ENCODE results near the gene LNPEP. TPM values are rescaled to one million over a fixed set of nuclear protein-coding genes. Genes with fewer than 3 reads are reported as not detected.
A peak's percentile ranks its signal among the peaks of the same experiment; 100 is the strongest.
"Not testable (repeated sequence)": the region's sequence is repeated elsewhere in the genome, so short reads cannot be mapped to it uniquely, and the experiment has no call there.

Gene LNPEP
- total RNA-seq, 1 donor = 36.1 TPM

- DNase-seq (ENCODE audit: low read depth in 2 of 3, low spot score in 2 of 3) = peak in 2 of 3 donors; percentile 6 to 30
Measured at GRCh38 chr5:97046270-97046982, 110.5 kb downstream of the LNPEP start.

- no peak for DNase-seq (ENCODE audit: low read depth in 2 of 3, low spot score in 2 of 3)
Measured at GRCh38 chr5:97047076-97047475, 111.2 kb downstream of the LNPEP start.

- no peak for DNase-seq (ENCODE audit: low read depth in 2 of 3, low spot score in 2 of 3)
Measured at GRCh38 chr5:97049175-97049574, 113.3 kb downstream of the LNPEP start.

GRCh38 chr5:97056263-97056662 lies 120.4 kb downstream of the LNPEP start:
- DNase-seq (ENCODE audit: low read depth in 2 of 3, low spot score in 2 of 3) = no peak

- no peak for DNase-seq (ENCODE audit: low read depth in 2 of 3, low spot score in 2 of 3)
Measured at GRCh38 chr5:97062046-97062445, 126.2 kb downstream of the LNPEP start.

- no peak for DNase-seq (ENCODE audit: low read depth in 2 of 3, low spot score in 2 of 3)
Measured at GRCh38 chr5:97063251-97063650, 127.4 kb downstream of the LNPEP start.

- no peak for DNase-seq (ENCODE audit: low read depth in 2 of 3, low spot score in 2 of 3)
Measured at GRCh38 chr5:97065475-97065874, 129.6 kb downstream of the LNPEP start.

- no peak for DNase-seq (ENCODE audit: low read depth in 2 of 3, low spot score in 2 of 3)
Measured at GRCh38 chr5:97067296-97067850, 131.5 kb downstream of the LNPEP start.

GRCh38 chr5:97070234-97070633 lies 134.4 kb downstream of the LNPEP start:
- no peak for DNase-seq (ENCODE audit: low read depth in 2 of 3, low spot score in 2 of 3)

- peak in 2 of 3 donors; percentile 20 to 33 for DNase-seq (ENCODE audit: low read depth in 2 of 3, low spot score in 2 of 3)
Measured at GRCh38 chr5:97071101-97071500, 135.2 kb downstream of the LNPEP start.

GRCh38 chr5:97071993-97072392 lies 136.1 kb downstream of the LNPEP start:
- no peak for DNase-seq (ENCODE audit: low read depth in 2 of 3, low spot score in 2 of 3)

- DNase-seq (ENCODE audit: low read depth in 2 of 3, low spot score in 2 of 3) = no peak
Measured at GRCh38 chr5:97072696-97073095, 136.8 kb downstream of the LNPEP start.

- DNase-seq (ENCODE audit: low read depth in 2 of 3, low spot score in 2 of 3) = no peak
Measured at GRCh38 chr5:97073420-97073819, 137.5 kb downstream of the LNPEP start.

GRCh38 chr5:97074859-97075489 lies 139.1 kb downstream of the LNPEP start:
- no peak for DNase-seq (ENCODE audit: low read depth in 2 of 3, low spot score in 2 of 3)

GRCh38 chr5:97075649-97076048 lies 139.8 kb downstream of the LNPEP start:
- no peak for DNase-seq (ENCODE audit: low read depth in 2 of 3, low spot score in 2 of 3)

- DNase-seq (ENCODE audit: low read depth in 2 of 3, low spot score in 2 of 3) = no peak
Measured at GRCh38 chr5:97076098-97076497, 140.2 kb downstream of the LNPEP start.

- DNase-seq (ENCODE audit: low read depth in 2 of 3, low spot score in 2 of 3) = no peak
Measured at GRCh38 chr5:97077246-97077645, 141.4 kb downstream of the LNPEP start.

GRCh38 chr5:97078958-97079743 lies 143.3 kb downstream of the LNPEP start:
- DNase-seq (ENCODE audit: low read depth in 2 of 3, low spot score in 2 of 3) = no peak

GRCh38 chr5:97084782-97085458 lies 149.0 kb downstream of the LNPEP start:
- DNase-seq (ENCODE audit: low read depth in 2 of 3, low spot score in 2 of 3) = not testable (repeated sequence)

- no peak for DNase-seq (ENCODE audit: low read depth in 2 of 3, low spot score in 2 of 3)
Measured at GRCh38 chr5:97085459-97086181, 149.7 kb downstream of the LNPEP start.

Measured in hematopoietic multipotent progenitor cell (in vitro differentiated cells).